ENCODE results near the gene RPL35. TPM values are rescaled to one million over a fixed set of nuclear protein-coding genes. Genes with fewer than 3 reads are reported as not detected.

The RPL35 gene
- total and polyA plus RNA-seq, 2 of the 8 experiments (the other 6 are each of a cell fraction or from before 2014, with no cell fraction given), result 1,831 to 2,448 TPM

- H3K23me2 ChIP-seq (ENCODE audit: low read depth, low read length), result peaks cover 8% of the 10 kb centered on the region
- H2BK20ac ChIP-seq (ENCODE audit: low read length), result no peak overlapping the region
- H4K91ac ChIP-seq (replicated peaks; ENCODE audit: insufficient read length, low read length), result no peak overlapping the region
- WGBS, 2 experiments (ENCODE audit: extremely low coverage in 1 of 2, insufficient coverage in 1 of 2, insufficient read length in 1 of 2, insufficient replicate concordance in 2 of 2, low coverage in 1 of 2, low lambda C conversion rate in 2 of 2, missing lambda C conversion rate in 1 of 2), result 88% methylated on average over 14 of the region's 14 CpGs; no CpG with 5 or more reads in 1 of the 2 experiments
- H3K23ac ChIP-seq (ENCODE audit: insufficient read length), result no peak overlapping the region
- H4K5ac ChIP-seq (ENCODE audit: insufficient read length, low read depth, low read length), result no peak overlapping the region
- no peak overlapping the region for H3K56ac ChIP-seq (replicated peaks; ENCODE audit: insufficient read length, low read depth, low read length)
- H2BK120ac ChIP-seq (replicated peaks; ENCODE audit: low read depth, low read length), result no peak overlapping the region
- FAIRE-seq, result no peak
- no peak overlapping the region; a peak in 1 of 7 replicates for H3K9ac ChIP-seq (replicated peaks in 1 of 4; ENCODE audit: extremely low read depth in 1 of 4, low read depth in 3 of 4, low read length in 3 of 4)
- H2BK5ac ChIP-seq (ENCODE audit: low read depth, low read length), result no peak overlapping the region
- no peak overlapping the region for H3K4ac ChIP-seq (replicated peaks; ENCODE audit: insufficient read length, low read depth, low read length)
- peaks cover 0 to 3% of the 10 kb centered on the region in 2 experiments; a peak in 1 of 4 replicates for H3K9me3 ChIP-seq (ENCODE audit: insufficient read depth in 2 of 2, low read depth in 1 of 2, low read length in 1 of 2)
- no peak for DNase-seq (ENCODE audit: low read depth in 1 of 2, low spot score in 2 of 2)
- no peak overlapping the region for H2BK15ac ChIP-seq (ENCODE audit: low read length)
- CTCF ChIA-PET (ENCODE audit: partially characterized antibody), result interaction anchor here (3.1 to 5.1 kb wide), 2 partner anchors 18 to 21 kb away, joined by 11 to 18 read pairs; partner anchors contain the start of gene WDR38
- H3K27me3 ChIP-seq (replicated peaks in 1 of 4; ENCODE audit: control insufficient read depth in 3 of 4, extremely low read depth in 1 of 4, insufficient read depth in 3 of 4, low read length in 3 of 4), result no peaks in the 10 kb centered on the region
- no peak overlapping the region for H4K8ac ChIP-seq (ENCODE audit: extremely low read depth, insufficient read depth, low read length)
- TF ChIP-seq MAX (IDR thresholded peaks at IDR 0.05) (no peak), USF2 (IDR thresholded peaks at IDR 0.05; ENCODE audit: low read length) (no peak), NRF1 (IDR thresholded peaks at IDR 0.05; ENCODE audit: low read depth, low read length) (no peak), TAF7 (optimal IDR thresholded peaks at IDR 0.05; ENCODE audit: borderline replicate concordance, low read depth, low read length) (no peak), RAD21 (IDR thresholded peaks at IDR 0.05 in 1 of 2, conservative IDR thresholded peaks at IDR 0.05 in 1 of 2; ENCODE audit: low read depth in 2 of 2, low read length in 2 of 2) (no peak), SRF (IDR thresholded peaks at IDR 0.05; ENCODE audit: low read depth, low read length) (no peak)
- H3K27ac ChIP-seq (ENCODE audit: low read depth, low read length), result 0 out of 2 replicates have a peak overlapping the region, but pooled peaks have one; percentile 0
- no peak overlapping the region for H2AK5ac ChIP-seq (ENCODE audit: low read depth, low read length)
- H3K79me2 ChIP-seq (ENCODE audit: control insufficient read depth in 1 of 2, insufficient read depth in 2 of 2, low read length in 2 of 2), result peaks cover 20 to 49% of the 10 kb centered on the region in 2 experiments
- no peak overlapping the region for H3K4me3 ChIP-seq (ENCODE audit: extremely low read depth in 1 of 4, insufficient read depth in 2 of 4, low read depth in 3 of 4, low read length in 4 of 4)
- H3K18ac ChIP-seq (ENCODE audit: extremely low read depth, low read length), result no peak overlapping the region
- H3K14ac ChIP-seq (ENCODE audit: insufficient read length), result no peak overlapping the region
- peaks cover 11% of the 10 kb centered on the region for H3K79me1 ChIP-seq (ENCODE audit: low read depth, low read length)
- H3K4me1 ChIP-seq (replicated peaks in 1 of 4; ENCODE audit: control insufficient read depth in 3 of 4, insufficient read depth in 4 of 4, low read length in 3 of 4), result peaks cover 4 to 15% (median 6%) of the 10 kb centered on the region in 4 experiments
- H3K4me2 ChIP-seq (ENCODE audit: insufficient read depth in 1 of 2, low read depth in 2 of 2, low read length in 2 of 2), result no peak overlapping the region
- no peak overlapping the region for H2AFZ ChIP-seq (ENCODE audit: low read length)
- no peak overlapping the region for H2BK12ac ChIP-seq (ENCODE audit: low read depth, low read length)
- H3K36me3 ChIP-seq (ENCODE audit: control insufficient read depth in 2 of 4, insufficient read depth in 4 of 4, low read length in 3 of 4), result peaks cover 12 to 54% (median 28%) of the 10 kb centered on the region in 4 experiments
- H4K20me1 ChIP-seq (replicated peaks in 1 of 2; ENCODE audit: control insufficient read depth in 1 of 2, insufficient read depth in 2 of 2, low read length in 2 of 2), result peaks cover 23 to 34% of the 10 kb centered on the region in 2 experiments
- POLR2A ChIA-PET (ENCODE audit: partially characterized antibody), result interaction anchor here (25.5 to 31.1 kb wide), 2 partner anchors 6 to 10 kb away, joined by 573 read pairs; partner anchors contain the start of genes ARPC5L, RPL35 and WDR38
Measured at GRCh38 chr9:124873664-124874063, 11.9 kb upstream of the RPL35 start.
